K562 (cell line): ENCODE results near the gene SH3D19. TPM values are rescaled to one million over a fixed set of nuclear protein-coding genes. Genes with fewer than 3 reads are reported as not detected.

Experiments used
- ATAC-seq: fragments of 200-7000 bp; cut with Tn5 transposase; 3 replicates; pipeline ENCODE4 v1.9.1; 2020; ENCODE audit warnings: moderate library complexity
- BruUV-seq: library from RNA; stranded (reverse); fragments of 400-500 nt; replicated peaks from 2 replicates; lab custom pipeline; 2021; lab: Mats Ljungman, UMichigan
- CTCF ChIA-PET: fragments of 300-600 bp; formaldehyde crosslinking; extraction: SDS; loops from one replicate; lab custom pipeline; 2021; ENCODE audit warnings: low intra/inter-chr PET ratio; lab: Yijun Ruan, JAX
- POLR2A ChIA-PET: fragments of 300-600, 350-650 bp; sonication (Branson Sonifier 250); formaldehyde crosslinking; extraction: SDS; loops from one replicate; lab custom pipeline; 2021; ENCODE audit warnings: antibody characterized with exemption, inconsistent platforms; lab: Yijun Ruan, JAX
- DNase-seq, 4 experiments: peaks; one replicate each; pipeline versions ENCODE4 v3.0.0 to v3.0.0-alpha.2; 2011 to 2018; ENCODE audit warnings: low spot score in 3 of 4, mixed read lengths in 3 of 4; ENCODE audit errors: extremely low read depth in 1 of 4
- FAIRE-seq: peaks from 2 replicates; lab custom pipeline; 2011; peaks lifted over from hg19 to GRCh38; lab: Jason Lieb, UNC
- H2AFZ ChIP-seq: 2 replicates; pipeline ENCODE4 v1.6.0; 2011; ENCODE audit warnings: low read depth, low read length, control low read depth, inconsistent platforms
- H3K27ac ChIP-seq: fragments of 200-600 bp; 3 replicates; pipeline ENCODE4 v1.8.0; 2011; ENCODE audit warnings: low read depth, mild to moderate bottlenecking, control low read depth, inconsistent platforms, low read length, moderate library complexity, mixed read lengths; ENCODE audit errors: extremely low read depth
- H3K27me3 ChIP-seq, 2 experiments: fragments of 300-600 bp in 1 of 2; 2 replicates in 1 of 2; 3 replicates in 1 of 2; pipeline versions ENCODE4 v1.6.0 to v1.8.0; 2011; ENCODE audit warnings: inconsistent platforms in 2 of 2, low read length in 2 of 2, mild to moderate bottlenecking in 1 of 2, mixed read lengths in 1 of 2, moderate library complexity in 1 of 2; ENCODE audit not compliant: control insufficient read depth in 2 of 2, insufficient read depth in 2 of 2
- H3K36me3 ChIP-seq: fragments of 300-600 bp; 3 replicates; pipeline ENCODE4 v1.8.0; 2011; ENCODE audit warnings: mild to moderate bottlenecking, low read length, inconsistent platforms; ENCODE audit not compliant: control insufficient read depth, insufficient read depth
- H3K4me1 ChIP-seq, 2 experiments: fragments of 200-600 bp in 1 of 2; replicated peaks in 1 of 2; 2 replicates in 1 of 2; 3 replicates in 1 of 2; pipeline versions ENCODE4 v1.5.1 to v1.8.0; 2011; ENCODE audit warnings: inconsistent platforms in 2 of 2, low read length in 2 of 2, mild to moderate bottlenecking in 1 of 2, mixed read lengths in 1 of 2, moderate library complexity in 1 of 2; ENCODE audit not compliant: control insufficient read depth in 2 of 2, insufficient read depth in 2 of 2
- H3K4me2 ChIP-seq: 2 replicates; pipeline ENCODE4 v1.6.1; 2011; ENCODE audit warnings: low read length, control low read depth, inconsistent platforms, mixed read lengths; ENCODE audit not compliant: insufficient read depth
- H3K4me3 ChIP-seq: fragments of 200-600 bp; sonication (generic), shearing (Covaris generic); 2 replicates; pipeline ENCODE4 v1.5.1; 2016; ENCODE audit warnings: control low read depth, inconsistent platforms
- H3K79me2 ChIP-seq: fragments of 200-600 bp; 3 replicates; pipeline ENCODE4 v1.8.0; 2011; ENCODE audit warnings: low read length, inconsistent platforms; ENCODE audit not compliant: control insufficient read depth, insufficient read depth
- H3K9ac ChIP-seq, 2 experiments: 2 replicates each; pipeline versions ENCODE4 v1.6.0 to v1.6.1; 2011; ENCODE audit warnings: low read depth in 2 of 2, low read length in 2 of 2, control low read depth in 1 of 2, inconsistent platforms in 1 of 2, mild to moderate bottlenecking in 1 of 2, mixed read lengths in 1 of 2; ENCODE audit not compliant: insufficient read depth in 1 of 2
- H3K9me1 ChIP-seq: one replicate; pipeline ENCODE4 v1.6.0; 2011; ENCODE audit warnings: inconsistent platforms, mild to moderate bottlenecking, low read length, moderate library complexity; ENCODE audit not compliant: control insufficient read depth, insufficient read depth
- H3K9me3 ChIP-seq: replicated peaks from 2 replicates; pipeline ENCODE4 v1.5.1; 2011; ENCODE audit warnings: low read depth, low read length, inconsistent platforms; ENCODE audit not compliant: control insufficient read depth, insufficient read depth
- H4K20me1 ChIP-seq: replicated peaks from 2 replicates; pipeline ENCODE4 v1.6.1; 2011; ENCODE audit warnings: low read length, inconsistent platforms, mixed read lengths; ENCODE audit not compliant: control insufficient read depth, insufficient read depth
- CBX2 ChIP-seq: fragments of 200-600 bp; sonication (generic); IDR thresholded peaks from one replicate; pipeline ENCODE4 v1.6.1; 2012; ENCODE audit warnings: mild to moderate bottlenecking, low read length, inconsistent platforms; ENCODE audit not compliant: insufficient read depth, poor library complexity, severe bottlenecking
- CHD1 ChIP-seq: fragments of 200-600 bp; sonication (generic); IDR thresholded peaks from one replicate; pipeline ENCODE4 v1.6.1; 2012; ENCODE audit warnings: mild to moderate bottlenecking, moderate library complexity, low read length, inconsistent platforms
- FOXK2 ChIP-seq, 2 experiments: fragments of 450-650 bp; IDR thresholded peaks in 1 of 2; conservative IDR thresholded peaks in 1 of 2; 2 replicates each; pipeline ENCODE4 v1.6.1; 2016; ENCODE audit warnings: low read depth in 2 of 2, mild to moderate bottlenecking in 1 of 2
- GATAD2A ChIP-seq: fragments of 450-650 bp; IDR thresholded peaks from 2 replicates; pipeline ENCODE4 v1.6.1; 2017
- ID3 ChIP-seq, 2 experiments: fragments of 250-450 bp in 1 of 2; fragments of 450-650 bp in 1 of 2; sonication (Bioruptor Pico) in 1 of 2; IDR thresholded peaks; 2 replicates each; pipeline versions ENCODE4 v1.6.1 to v1.8.0; 2016 to 2021; ENCODE audit warnings: mild to moderate bottlenecking in 2 of 2, moderate library complexity in 2 of 2, missing compliant biosample characterization in 1 of 2, missing genetic modification characterization in 1 of 2
- MCM5 ChIP-seq: fragments of 450-650 bp; IDR thresholded peaks from 2 replicates; pipeline ENCODE4 v1.6.1; 2016; ENCODE audit warnings: low read depth
- POLR2G ChIP-seq: fragments of 200-400 bp; formaldehyde crosslinking; IDR thresholded peaks from 2 replicates; pipeline ENCODE4 v1.6.1; 2017; ENCODE audit warnings: low read depth, mild to moderate bottlenecking, antibody characterized with exemption, low read length, moderate library complexity
- RHOXF2B ChIP-seq: fragments of 250-450 bp; sonication (Bioruptor Pico); conservative IDR thresholded peaks from 2 replicates; pipeline ENCODE4 v1.5.1; 2021
- TAF1 ChIP-seq: IDR thresholded peaks from 2 replicates; pipeline ENCODE4 v1.6.1; 2011; ENCODE audit warnings: mild to moderate bottlenecking, low read length, moderate library complexity; ENCODE audit not compliant: insufficient read depth, control insufficient read depth, severe bottlenecking; ENCODE audit errors: extremely low read depth
- ZMIZ1 ChIP-seq, 2 experiments: fragments of 150-350 bp in 1 of 2; IDR thresholded peaks; 2 replicates each; pipeline ENCODE4 v1.6.1; 2012 to 2016; ENCODE audit warnings: low read depth in 2 of 2, low read length in 2 of 2, mild to moderate bottlenecking in 1 of 2, moderate library complexity in 1 of 2
- ZNF584 ChIP-seq: fragments of 200-800 bp; sonication (Bioruptor generic); IDR thresholded peaks from 2 replicates; pipeline ENCODE4 v1.6.1; 2016; ENCODE audit warnings: low read depth, mild to moderate bottlenecking, missing genetic modification characterization, missing compliant biosample characterization
- ZNF592 ChIP-seq: fragments of 450-650 bp; IDR thresholded peaks from 2 replicates; pipeline ENCODE4 v1.6.1; 2017; ENCODE audit warnings: antibody characterized with exemption, mild to moderate bottlenecking
- ZNF780A ChIP-seq: fragments of 250-450 bp; sonication (Bioruptor Pico); IDR thresholded peaks from 2 replicates; pipeline ENCODE4 v1.5.0; 2021; ENCODE audit warnings: mild to moderate bottlenecking
- WGBS: fragments of 100-300 bp; shearing (Covaris generic); methylation state at CpG from one replicate; pipeline ENCODE4 v1.1.6; 2016; ENCODE audit warnings: low coverage, mixed read lengths; ENCODE audit not compliant: insufficient coverage; ENCODE audit errors: missing lambda C conversion rate; 5-methylcytosine and 5-hydroxymethylcytosine counted together
- in situ Hi-C: fragments of 300-500 bp; cut with MboI; formaldehyde crosslinking; loops from 4 replicates; pipeline ENCODE4 v1.15.0; 2018; ENCODE audit warnings: inconsistent platforms, mixed read lengths
- intact Hi-C: fragments of 100-400 bp; cut with micrococcal nuclease; formaldehyde crosslinking; loops from 2 replicates; pipeline ENCODE4 v1.14.2; 2022
- polyA plus RNA-seq, 8 experiments: library from polyadenylated mRNA; depleted of rRNA in 4 of 8; stranded (reverse) in 5 of 8; unstranded in 3 of 8; fragments of >200 nt; fragmentation: Nextera tagmentation in 2 of 8; fragmentation: Illumina TruSeq in 1 of 8; extraction: Ambion mirVana in 2 of 8; extraction: Trizol in 1 of 8; gene quantifications; 2 replicates each; pipeline versions ENCODE4 v1.2.1 to v1.2.3, GENCODE V29; 2011 to 2014; ENCODE audit warnings: inconsistent platforms in 1 of 8, missing spikeins in 1 of 8
- total RNA-seq, 7 experiments: library from RNA; depleted of rRNA in 6 of 7; stranded (reverse); fragments of >200 nt in 6 of 7; fragmentation: Illumina TruSeq in 2 of 7; extraction: Trizol in 2 of 7; gene quantifications; 2 replicates each; pipeline versions ENCODE4 v1.2.1 to v1.2.3, GENCODE V29; 2011 to 2021; ENCODE audit warnings: low replicate concordance in 1 of 7

SH3D19 gene
- total and polyA plus RNA-seq, 9 of the 15 experiments (the other 6 are each of a cell fraction or from before 2014, with no cell fraction given) = 0.42 to 2.2 (median 1.1) TPM; not detected in 6

GRCh38 chr4:151218343-151218742, 107.1 kb downstream of the SH3D19 start:
- FAIRE-seq = no peak
- in situ Hi-C loops = no loop called here
- TF ChIP-seq POLR2G = no peak
- no peak for TF ChIP-seq TAF1
- no peak for TF ChIP-seq GATAD2A
- no peak for TF ChIP-seq CBX2
- TF ChIP-seq ZMIZ1 (IDR thresholded peaks at IDR 0.05; ENCODE audit: low read depth in 2 of 2, low read length in 2 of 2) = no peak
- TF ChIP-seq ZNF584 (CRISPR knock-in tag) = no peak
- TF ChIP-seq MCM5 = no peak
- no peak for TF ChIP-seq ID3 (CRISPR knock-in tag; IDR thresholded peaks at IDR 0.05)
- no peak for TF ChIP-seq ID3 (tag; IDR thresholded peaks at IDR 0.05)
- TF ChIP-seq ZNF592 = no peak
- TF ChIP-seq FOXK2 (conservative IDR thresholded peaks at IDR 0.05 in 1 of 2, IDR thresholded peaks at IDR 0.05 in 1 of 2; ENCODE audit: low read depth in 2 of 2) = no peak
- no peak for TF ChIP-seq ZNF780A (CRISPR knock-in tag)
- no peak for TF ChIP-seq RHOXF2B
- no peak for TF ChIP-seq CHD1

More at GRCh38 chr4:151218343-151218742, 107.1 kb downstream of the SH3D19 start:
- H3K27ac ChIP-seq = no peak overlapping the region
- ChIA-PET POLR2A (no interaction called here), CTCF (no interaction called here)
- no TSS peak for BruUV-seq
- no peaks in the 10 kb centered on the region for H3K79me2 ChIP-seq
- 4% methylated on average over 2 of the region's 2 CpGs for WGBS
- H2AFZ ChIP-seq = no peak overlapping the region
- no peak overlapping the region for H3K9ac ChIP-seq
- H3K27me3 ChIP-seq = peaks cover 0 to 2% of the 10 kb centered on the region in 2 experiments; a peak in 1 of 5 replicates
- no peak overlapping the region for H3K4me3 ChIP-seq
- H3K9me3 ChIP-seq = no peaks in the 10 kb centered on the region
- H4K20me1 ChIP-seq = no peaks in the 10 kb centered on the region
- no peak for ATAC-seq
- H3K4me2 ChIP-seq = no peak overlapping the region
- H3K9me1 ChIP-seq = no peaks in the 10 kb centered on the region
- intact Hi-C loops = no loop called here
- DNase-seq = no peak
- no peaks in the 10 kb centered on the region for H3K36me3 ChIP-seq
- H3K4me1 ChIP-seq = peaks cover 0 to 3% of the 10 kb centered on the region in 2 experiments; a peak in 2 of 5 replicates
